Measurements from ENCODE around the gene HPN.

Gene HPN

GRCh38 chr19:35065574-35065973, 24.1 kb downstream of the HPN start:
- no peak for DNase-seq

DNA sequence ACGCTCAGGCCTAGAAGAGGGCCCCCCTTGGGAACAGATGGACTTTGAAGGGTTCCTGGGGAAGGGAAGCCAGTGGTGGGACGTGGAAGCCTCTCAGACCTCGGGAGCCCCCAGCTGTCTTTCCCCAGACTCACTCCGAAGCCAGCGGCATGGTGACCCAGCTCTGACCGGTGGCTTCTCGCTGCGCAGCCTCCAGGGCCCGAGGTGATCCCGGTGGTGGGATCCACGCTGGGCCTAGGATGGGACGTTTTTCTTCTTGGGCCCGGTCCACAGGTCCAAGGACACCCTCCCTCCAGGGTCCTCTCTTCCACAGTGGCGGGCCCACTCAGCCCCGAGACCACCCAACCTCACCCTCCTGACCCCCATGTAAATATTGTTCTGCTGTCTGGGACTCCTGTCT, 24.6 kb downstream of the HPN start:
- DNase-seq = no peak

- DNase-seq = peak; percentile 86
These were observed 25.4 kb downstream of the HPN start for GRCh38 chr19:35066691-35067563.

DNA sequence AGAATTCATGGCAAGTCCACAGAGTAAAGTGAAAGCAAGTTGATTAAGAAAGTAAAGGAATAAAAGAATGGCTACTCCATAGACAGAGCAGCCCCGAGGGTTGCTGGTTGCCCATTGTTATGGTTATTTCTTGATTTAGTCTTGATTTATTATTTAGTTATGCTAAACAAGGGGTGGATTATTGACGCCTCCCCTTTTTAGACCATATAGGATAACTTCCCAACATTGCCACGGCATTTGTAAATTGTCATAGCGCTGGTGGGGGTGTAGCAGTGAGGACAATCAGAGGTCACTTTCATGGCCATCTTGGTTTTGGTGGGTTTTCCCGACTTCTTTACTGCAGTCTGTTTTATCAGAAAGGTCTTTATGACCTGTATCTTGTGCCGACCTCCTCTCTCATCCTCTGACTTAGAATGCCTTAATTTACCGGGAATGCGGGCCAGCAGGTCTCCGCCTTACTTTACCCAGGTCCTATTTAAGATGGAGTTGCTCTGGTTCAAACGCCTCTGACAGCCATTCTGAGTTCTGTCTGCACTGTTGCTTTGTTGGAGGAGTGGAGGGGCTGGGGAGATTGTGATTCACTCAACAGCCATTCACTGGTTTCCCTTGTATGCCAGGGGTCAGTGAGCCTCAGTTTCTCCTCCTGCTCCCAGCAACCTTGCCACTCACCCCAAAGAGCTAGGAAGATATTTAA, 27.6 kb downstream of the HPN start:
- no peak for DNase-seq

- DNase-seq = no peak
These were observed 28.2 kb downstream of the HPN start for GRCh38 chr19:35069696-35070095.

DNA sequence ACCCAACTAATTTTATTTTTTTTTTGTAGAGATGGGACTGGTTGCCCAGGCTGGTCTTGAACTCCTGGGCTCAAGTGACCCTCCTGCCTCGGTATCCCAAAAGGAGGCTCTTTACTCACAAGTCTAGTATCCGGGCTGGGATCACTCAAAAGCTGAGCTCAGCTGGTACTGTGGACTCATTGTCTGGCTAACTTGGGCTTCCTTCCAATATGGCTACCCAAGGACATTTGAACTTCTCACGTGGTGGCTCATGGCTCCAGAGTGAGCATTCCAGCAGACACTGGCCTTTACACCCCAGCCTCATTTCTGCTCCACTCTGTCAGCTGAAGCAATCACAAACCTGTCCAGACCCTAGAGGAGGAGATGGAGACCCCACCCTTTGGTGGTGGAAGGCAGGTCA, 28.9 kb downstream of the HPN start:
- no peak for DNase-seq

DNA sequence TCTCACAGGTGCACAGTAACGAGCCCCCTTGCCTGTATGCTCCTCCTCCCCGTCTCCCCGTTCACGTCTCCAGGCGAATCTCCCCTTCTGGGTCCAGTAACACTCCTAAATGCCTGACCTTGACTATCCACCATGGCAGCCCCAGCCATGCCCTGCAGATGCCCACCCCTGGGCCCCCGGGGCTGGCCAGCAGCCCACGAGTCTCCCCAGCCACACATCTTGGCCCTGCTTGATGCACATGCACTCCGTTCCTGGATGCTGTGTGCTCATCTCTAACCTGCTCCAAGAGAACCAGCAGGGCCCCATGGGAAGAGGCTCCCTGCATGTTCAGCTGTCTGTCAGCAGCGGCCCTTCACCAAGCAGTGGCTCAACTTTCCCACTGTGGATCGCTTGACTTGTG, 32.0 kb downstream of the HPN start:
- no peak for DNase-seq

DNA sequence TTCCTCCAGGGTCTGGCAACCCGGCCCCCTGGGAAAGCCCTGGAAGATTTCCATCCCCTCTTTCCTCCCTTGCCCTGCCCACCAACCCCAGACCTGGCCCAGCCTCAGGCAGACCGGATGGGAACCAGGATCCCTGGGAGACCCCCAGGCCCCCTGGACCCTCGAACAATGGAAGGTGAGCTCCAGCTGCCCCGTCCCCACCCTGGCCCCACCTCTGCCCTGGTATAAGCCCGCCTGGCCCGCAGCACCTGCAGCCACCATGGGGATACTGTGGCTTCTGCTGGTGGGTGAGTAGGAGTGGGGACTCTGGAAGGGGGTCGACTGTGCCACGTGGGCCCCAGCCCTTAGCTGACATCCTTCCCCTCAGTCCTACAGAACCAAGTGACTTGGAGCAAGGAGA, 32.4 kb downstream of the HPN start:
- DNase-seq = no peak

- no peak for DNase-seq
These were observed 33.1 kb downstream of the HPN start for GRCh38 chr19:35074426-35075201.

- DNase-seq = no peak
These were observed 33.9 kb downstream of the HPN start for GRCh38 chr19:35075202-35076025.

DNA sequence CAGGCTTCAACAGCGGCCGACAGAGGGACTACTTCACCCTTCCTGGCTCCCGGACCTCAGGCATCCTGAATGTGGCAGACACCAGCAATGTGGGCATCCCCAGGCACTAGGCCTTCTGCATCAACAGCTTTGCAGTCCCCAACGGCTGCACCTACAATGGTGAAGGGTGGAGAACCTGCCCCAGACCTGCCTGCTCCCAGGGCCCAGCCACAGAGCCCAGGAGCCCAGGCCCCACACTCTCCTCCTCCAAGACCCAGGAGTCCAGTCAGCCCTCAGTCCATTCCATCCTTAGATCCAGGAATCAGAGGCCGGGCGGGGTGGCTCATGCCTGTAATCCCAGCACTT, 34.5 kb downstream of the HPN start:
- no peak for DNase-seq

GRCh38 chr19:35076657-35077056, 35.1 kb downstream of the HPN start:
- no peak for DNase-seq

DNA sequence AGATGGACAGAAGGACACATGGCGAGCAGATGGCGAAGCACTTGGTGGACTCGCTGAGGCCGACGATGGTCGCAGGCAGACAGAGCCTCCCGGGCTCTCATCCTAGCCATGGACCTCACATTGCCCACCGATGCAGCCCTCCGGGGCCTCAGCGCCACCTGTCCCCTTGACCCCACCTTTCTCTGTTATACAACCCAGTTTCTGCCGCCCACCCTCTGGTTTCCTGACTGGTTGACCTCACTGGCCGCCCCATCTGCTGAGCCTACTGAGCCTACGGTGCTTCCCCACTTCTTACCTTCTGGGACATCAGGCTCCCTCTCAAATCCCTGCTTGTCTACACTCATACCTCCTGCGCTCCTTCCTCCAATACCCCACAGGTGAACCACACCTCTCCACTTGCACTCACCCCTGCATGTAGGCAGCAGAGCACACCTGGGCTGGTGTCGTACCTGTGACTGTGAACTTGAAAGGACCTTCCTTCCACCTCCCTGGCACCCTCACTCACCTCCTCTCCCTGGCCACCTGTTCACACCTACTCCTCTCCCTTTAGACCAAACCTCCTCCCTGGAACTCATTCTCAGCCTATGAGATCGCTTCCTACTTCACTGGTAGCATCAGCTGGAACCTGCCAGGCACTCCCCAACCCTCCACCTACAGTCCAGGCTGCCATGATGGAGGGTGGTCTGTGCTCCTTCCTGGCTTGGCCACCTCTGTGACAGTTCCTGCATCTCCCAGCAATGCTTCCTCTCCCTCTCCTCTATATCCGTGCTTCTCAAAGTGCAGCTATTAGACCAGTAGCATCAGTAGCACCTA, 36.1 kb downstream of the HPN start:
- no peak for DNase-seq

- DNase-seq = no peak
These were observed 38.3 kb downstream of the HPN start for GRCh38 chr19:35079826-35080225.

- no peak for DNase-seq
These were observed 39.2 kb downstream of the HPN start for GRCh38 chr19:35080613-35081170.

DNA sequence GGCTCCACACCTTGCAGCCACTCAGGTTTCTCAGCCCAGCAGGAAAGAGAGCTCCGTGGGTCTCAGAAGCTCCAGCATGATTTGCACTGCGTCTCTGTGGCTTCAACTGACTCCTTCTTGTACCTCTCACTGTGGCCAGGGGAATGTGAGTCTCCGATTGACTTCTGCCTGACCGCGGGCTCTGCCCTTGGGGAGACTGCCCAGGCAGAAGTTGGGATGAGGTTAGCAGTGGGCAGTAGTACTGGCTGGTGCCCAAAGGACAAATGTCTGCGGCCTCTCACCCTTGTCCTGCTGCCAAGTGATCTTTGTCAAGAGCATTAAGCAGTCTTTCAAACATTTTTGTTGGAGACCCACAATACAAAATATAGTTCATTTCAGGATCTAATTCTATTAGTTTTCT, 39.7 kb downstream of the HPN start:
- no peak for DNase-seq

DNA sequence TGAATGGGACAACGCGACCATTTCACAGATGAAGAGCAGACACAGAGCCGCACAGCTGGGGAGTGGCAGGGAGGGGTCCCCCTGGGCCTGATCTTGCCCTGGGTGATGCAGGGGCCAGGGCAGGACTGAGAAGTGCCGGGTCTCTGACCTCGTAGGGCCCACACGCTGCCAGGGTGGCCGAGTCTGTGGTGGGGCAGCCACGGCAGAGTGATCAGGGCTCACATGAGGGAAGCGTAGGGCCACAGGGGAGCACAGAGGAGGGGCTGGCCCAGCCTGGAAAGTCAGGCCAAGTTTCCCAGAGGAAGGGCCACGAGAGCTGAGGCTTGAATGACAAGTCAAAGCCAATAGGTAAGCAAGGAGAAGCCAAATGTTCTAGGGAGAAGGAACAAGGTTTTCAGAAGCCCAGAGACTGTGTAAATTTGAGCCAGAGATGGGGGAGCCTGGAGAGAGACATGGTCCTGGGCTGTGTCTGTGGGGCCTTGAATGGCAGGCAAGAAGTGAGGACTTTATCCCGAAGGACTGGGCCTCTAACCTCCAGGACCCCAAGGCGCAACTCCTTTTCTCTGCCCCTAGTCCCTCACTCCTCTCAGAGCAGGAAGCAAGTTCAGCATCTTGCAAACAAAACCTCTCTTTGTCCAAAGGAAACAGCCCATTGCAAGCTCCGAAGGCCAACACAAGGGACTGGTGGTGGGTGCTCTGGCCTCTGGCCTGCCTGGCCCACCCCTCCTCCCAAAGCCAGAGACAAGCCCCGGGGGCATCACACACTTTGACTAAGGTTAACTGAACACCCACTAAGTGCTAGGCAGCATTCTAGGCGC, 42.4 kb downstream of the HPN start:
- DNase-seq = no peak

DNA sequence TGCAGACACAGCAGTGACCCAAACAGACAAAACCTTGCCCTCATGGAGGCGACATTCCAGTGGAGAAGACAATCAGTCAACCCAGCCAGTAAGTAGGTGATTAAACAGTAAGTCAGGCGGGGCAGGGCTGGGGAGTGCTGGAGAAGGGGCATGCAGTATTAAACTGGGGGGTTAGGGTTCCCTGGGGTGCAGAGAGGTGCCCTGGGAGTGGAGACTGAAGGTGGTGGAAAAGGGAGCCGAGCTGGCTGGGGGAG, 42.9 kb downstream of the HPN start:
- no peak for DNase-seq

DNA sequence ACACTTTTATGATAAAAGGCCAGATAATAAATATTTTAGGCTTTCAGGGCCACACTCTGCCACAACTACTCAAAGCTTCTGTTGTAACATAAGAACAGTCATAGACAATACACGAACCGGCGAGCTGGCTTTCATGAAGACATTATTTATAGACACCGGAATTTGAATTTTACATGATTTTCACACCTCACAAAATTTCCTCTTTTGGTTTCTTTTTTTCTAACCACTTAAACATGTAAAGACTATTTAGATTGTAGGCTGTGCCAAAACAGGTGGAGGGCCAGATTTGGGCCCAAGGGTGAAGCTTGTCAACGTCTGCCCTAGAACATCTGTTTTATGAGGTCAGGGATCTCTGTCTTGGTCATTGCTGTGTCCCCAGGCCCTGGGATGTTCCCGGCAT, 44.4 kb downstream of the HPN start:
- peak; percentile 3 for DNase-seq

- no peak for DNase-seq
These were observed 44.9 kb downstream of the HPN start for GRCh38 chr19:35086455-35086854.

- DNase-seq = no peak
These were observed 45.9 kb downstream of the HPN start for GRCh38 chr19:35087393-35087792.
